OCI-LY3 (cell line): ENCODE results near the gene PSMA8.
"Not testable (repeated sequence)": the region's sequence is repeated elsewhere in the genome, so short reads cannot be mapped to it uniquely, and the experiment has no call there.

Experiments used
- H2AFZ ChIP-seq: fragments of 200-600, 300-600 bp; shearing (Covaris generic); 2 replicates; pipeline ENCODE4 v1.6.0; 2014; ENCODE audit warnings: antibody characterized with exemption, low read depth, low read length
- H3K27ac ChIP-seq: fragments of 200-600, 300-600 bp; sonication (generic); 2 replicates; pipeline ENCODE4 v1.5.1; 2014; ENCODE audit warnings: mild to moderate bottlenecking, low read length, moderate library complexity, mixed read lengths
- H3K27me3 ChIP-seq: fragments of 200-600, 300-600 bp; sonication (generic); 2 replicates; pipeline ENCODE4 v1.6.1; 2014; ENCODE audit warnings: low read depth, low read length, mixed read lengths
- H3K36me3 ChIP-seq: fragments of 200-600, 300-600 bp; sonication (generic); replicated peaks from 2 replicates; pipeline ENCODE3; 2014; ENCODE audit warnings: low read depth, low read length, mixed read lengths
- H3K4me1 ChIP-seq: fragments of 300-600, 200-600 bp; sonication (generic); 2 replicates; pipeline ENCODE4 v1.6.1; 2014; ENCODE audit warnings: low read length, mixed read lengths
- H3K4me2 ChIP-seq: fragments of 200-600, 300-600 bp; sonication (generic); 2 replicates; pipeline ENCODE4 v1.6.1; 2014; ENCODE audit warnings: low read length, mixed read lengths
- H3K4me3 ChIP-seq: fragments of 300-600, 200-600 bp; sonication (generic); 2 replicates; pipeline ENCODE4 v1.5.1; 2014; ENCODE audit warnings: antibody characterized with exemption, mild to moderate bottlenecking, low read length, moderate library complexity
- H3K79me2 ChIP-seq: fragments of 300-600, 200-600 bp; shearing (Covaris generic); 2 replicates; pipeline ENCODE4 v1.6.1; 2014; ENCODE audit warnings: mild to moderate bottlenecking, low read length, mixed read lengths
- H3K9ac ChIP-seq: fragments of 300-600, 200-600 bp; shearing (Covaris generic); 2 replicates; pipeline ENCODE4 v1.6.0; 2014; ENCODE audit warnings: mild to moderate bottlenecking, low read length, moderate library complexity
- H3K9me3 ChIP-seq: fragments of 200-600, 300-600 bp; shearing (Covaris generic); 2 replicates; pipeline ENCODE4 v1.6.1; 2014; ENCODE audit warnings: low read length, mixed read lengths; ENCODE audit not compliant: insufficient read depth
- H4K20me1 ChIP-seq: fragments of 200-600, 300-600 bp; sonication (generic); 2 replicates; pipeline ENCODE4 v1.6.1; 2016; ENCODE audit warnings: low read length, mixed read lengths; ENCODE audit not compliant: insufficient read depth
- CTCF ChIP-seq: fragments of 200-600, 300-600 bp; sonication (generic); IDR thresholded peaks from 2 replicates; pipeline ENCODE4 v1.5.1; 2014; ENCODE audit warnings: antibody characterized with exemption, low read length, low read depth
- EZH2phosphoT487 ChIP-seq: fragments of 200-600 bp; shearing (Covaris generic); IDR thresholded peaks from 2 replicates; pipeline ENCODE4 v1.6.1; 2018; ENCODE audit warnings: antibody characterized with exemption, mixed run types, low read depth

The PSMA8 gene

GRCh38 chr18:26119246-26119645 is 14.4 kb upstream of the PSMA8 start:
- Histone ChIP-seq H3K79me2 (no peaks in the 10 kb centered on the region), H3K4me1 (no peaks in the 10 kb centered on the region), H3K9ac (no peak overlapping the region), H3K27ac (no peak overlapping the region), H4K20me1 (no peaks in the 10 kb centered on the region), H3K4me2 (no peak overlapping the region), H3K9me3 (no peaks in the 10 kb centered on the region), H2AFZ (no peak overlapping the region), H3K27me3 (no peaks in the 10 kb centered on the region; the same call in 1 of the 2 replicates), H3K4me3 (no peak overlapping the region), H3K36me3 (no peaks in the 10 kb centered on the region)
- TF ChIP-seq EZH2phosphoT487 (no peak), CTCF (no peak)

GRCh38 chr18:26121476-26121875 is 12.2 kb upstream of the PSMA8 start:
- no peak overlapping the region for H3K4me2 ChIP-seq
- H3K4me3 ChIP-seq: no peak overlapping the region
- no peaks in the 10 kb centered on the region for H3K79me2 ChIP-seq
- H2AFZ ChIP-seq: no peak overlapping the region
- no peaks in the 10 kb centered on the region for H3K9me3 ChIP-seq
- no peak overlapping the region for H3K9ac ChIP-seq
- no peaks in the 10 kb centered on the region for H3K36me3 ChIP-seq
- no peak overlapping the region for H3K27ac ChIP-seq
- H3K4me1 ChIP-seq: no peaks in the 10 kb centered on the region
- no peaks in the 10 kb centered on the region; the same call in 1 of the 2 replicates for H3K27me3 ChIP-seq
- TF ChIP-seq CTCF: no peak
- TF ChIP-seq EZH2phosphoT487: no peak
- no peaks in the 10 kb centered on the region for H4K20me1 ChIP-seq

- H3K9ac ChIP-seq, H3K4me2 ChIP-seq, H3K27ac ChIP-seq, H3K27me3 ChIP-seq, H4K20me1 ChIP-seq, H3K79me2 ChIP-seq, H3K4me3 ChIP-seq, H3K9me3 ChIP-seq, H2AFZ ChIP-seq, H3K4me1 ChIP-seq, H3K36me3 ChIP-seq: not testable (repeated sequence)
Observed at GRCh38 chr18:26121994-26122393, 11.7 kb upstream of the PSMA8 start.

GRCh38 chr18:26127786-26128185 is 5.9 kb upstream of the PSMA8 start:
- H3K4me1 ChIP-seq: no peaks in the 10 kb centered on the region
- no peaks in the 10 kb centered on the region for H3K79me2 ChIP-seq
- no peak overlapping the region for H2AFZ ChIP-seq
- H3K4me3 ChIP-seq: no peak overlapping the region
- H3K36me3 ChIP-seq: no peaks in the 10 kb centered on the region
- no peak overlapping the region for H3K9ac ChIP-seq
- H3K27ac ChIP-seq: no peak overlapping the region
- no peaks in the 10 kb centered on the region for H3K9me3 ChIP-seq
- H4K20me1 ChIP-seq: no peaks in the 10 kb centered on the region
- TF ChIP-seq CTCF (no peak), EZH2phosphoT487 (no peak)
- H3K4me2 ChIP-seq: no peak overlapping the region
- H3K27me3 ChIP-seq: no peaks in the 10 kb centered on the region

GRCh38 chr18:26128192-26128591 is 5.5 kb upstream of the PSMA8 start:
- not testable (repeated sequence) for H3K9ac ChIP-seq, H3K27ac ChIP-seq, H3K27me3 ChIP-seq, H3K4me1 ChIP-seq, H3K79me2 ChIP-seq, H3K9me3 ChIP-seq, H2AFZ ChIP-seq, H3K4me2 ChIP-seq, H3K4me3 ChIP-seq, H3K36me3 ChIP-seq, H4K20me1 ChIP-seq
